IMR-90 (cell line): ENCODE measurements around the gene STAG1. TPM values are rescaled to one million over a fixed set of nuclear protein-coding genes. Genes with fewer than 3 reads are reported as not detected.
A peak's percentile ranks its signal among the peaks of the same experiment; 100 is the strongest.

Experiments used
- ATAC-seq: fragments of 200-7000 bp; cut with Tn5 transposase; 2 replicates; pipeline ENCODE4 v1.9.1; 2020; ENCODE audit warnings: low read depth, mild to moderate bottlenecking, moderate library complexity
- BruUV-seq: library from RNA; stranded (reverse); fragments of 400-500 nt; replicated peaks from 2 replicates; lab custom pipeline; 2021; lab: Mats Ljungman, UMichigan
- CTCF ChIA-PET: fragments of 300-600 bp; formaldehyde crosslinking; extraction: SDS; loops from one replicate; lab custom pipeline; 2021; ENCODE audit warnings: antibody characterized with exemption; lab: Yijun Ruan, JAX
- POLR2A ChIA-PET: fragments of 300-600 bp; sonication (Branson Sonifier 250); formaldehyde crosslinking; loops from one replicate; lab custom pipeline; 2022; ENCODE audit warnings: antibody characterized with exemption; ENCODE audit not compliant: unreplicated experiment; lab: Charles Lee
- DNase-seq: peaks from one replicate; pipeline ENCODE4 v3.0.0; 2013
- H2AFZ ChIP-seq: replicated peaks from 2 replicates; pipeline ENCODE3; 2013; ENCODE audit warnings: low read length, mild to moderate bottlenecking; ENCODE audit not compliant: poor library complexity
- H2AK5ac ChIP-seq: 2 replicates; pipeline ENCODE4 v1.6.1; 2013; ENCODE audit warnings: low read depth, low read length, inconsistent platforms
- H2AK9ac ChIP-seq: replicated peaks from 2 replicates; pipeline ENCODE3; 2013; ENCODE audit warnings: mild to moderate bottlenecking, low read depth, low read length, moderate library complexity; ENCODE audit not compliant: poor library complexity
- H2BK120ac ChIP-seq: 2 replicates; pipeline ENCODE4 v1.6.1; 2013; ENCODE audit warnings: low read depth, low read length, inconsistent platforms
- H2BK15ac ChIP-seq: 3 replicates; pipeline ENCODE4 v1.6.1; 2013; ENCODE audit warnings: low read depth, low read length, inconsistent platforms
- H2BK20ac ChIP-seq: 2 replicates; pipeline ENCODE4 v1.6.1; 2013; ENCODE audit warnings: low read depth, mild to moderate bottlenecking, inconsistent platforms, low read length, moderate library complexity
- H2BK5ac ChIP-seq: 2 replicates; pipeline ENCODE4 v1.6.1; 2013; ENCODE audit warnings: mild to moderate bottlenecking, low read depth, low read length, inconsistent platforms; ENCODE audit not compliant: poor library complexity, severe bottlenecking
- H3K14ac ChIP-seq: replicated peaks from 2 replicates; pipeline ENCODE4 v1.6.1; 2013; ENCODE audit warnings: low read depth, low read length, inconsistent platforms
- H3K18ac ChIP-seq: 2 replicates; pipeline ENCODE4 v1.6.1; 2013; ENCODE audit warnings: low read depth, low read length, control low read depth
- H3K23ac ChIP-seq: 2 replicates; pipeline ENCODE4 v1.6.1; 2013; ENCODE audit warnings: low read depth, low read length, inconsistent platforms
- H3K27ac ChIP-seq: 2 replicates; pipeline ENCODE4 v1.5.1; 2013; ENCODE audit warnings: mild to moderate bottlenecking, control low read depth, low read length; ENCODE audit not compliant: insufficient read depth
- H3K27me3 ChIP-seq: 2 replicates; pipeline ENCODE4 v1.6.1; 2013; ENCODE audit warnings: low read length; ENCODE audit not compliant: control insufficient read depth, insufficient read depth
- H3K36me3 ChIP-seq: 2 replicates; pipeline ENCODE4 v1.6.1; 2013; ENCODE audit warnings: low read length, mixed read lengths; ENCODE audit not compliant: control insufficient read depth, insufficient read depth
- H3K4ac ChIP-seq: 2 replicates; pipeline ENCODE4 v1.6.1; 2013; ENCODE audit warnings: low read depth, low read length, inconsistent platforms
- H3K4me1 ChIP-seq: 2 replicates; pipeline ENCODE4 v1.6.1; 2013; ENCODE audit warnings: low read length, mixed read lengths; ENCODE audit not compliant: control insufficient read depth, insufficient read depth
- H3K4me2 ChIP-seq: 2 replicates; pipeline ENCODE4 v1.6.1; 2013; ENCODE audit warnings: low read depth, mild to moderate bottlenecking, control low read depth, low read length, moderate library complexity
- H3K4me3 ChIP-seq: 2 replicates; pipeline ENCODE4 v1.5.1; 2013; ENCODE audit warnings: low read depth, mild to moderate bottlenecking, control low read depth, low read length, moderate library complexity; ENCODE audit not compliant: insufficient read depth
- H3K56ac ChIP-seq: 2 replicates; pipeline ENCODE4 v1.6.1; 2013; ENCODE audit warnings: low read length, inconsistent platforms; ENCODE audit not compliant: insufficient read depth; ENCODE audit errors: extremely low read depth
- H3K79me1 ChIP-seq, 2 experiments: 2 replicates each; pipeline ENCODE4 v1.6.1; 2013; ENCODE audit warnings: low read length in 2 of 2, inconsistent platforms in 1 of 2, low read depth in 1 of 2
- H3K9ac ChIP-seq: 2 replicates; pipeline ENCODE4 v1.6.1; 2013; ENCODE audit warnings: low read depth, low read length, control low read depth
- H3K9me1 ChIP-seq: 2 replicates; pipeline ENCODE4 v1.6.1; 2013; ENCODE audit warnings: low read length, inconsistent platforms; ENCODE audit not compliant: insufficient read depth
- H3K9me3 ChIP-seq: 2 replicates; pipeline ENCODE4 v1.6.1; 2013; ENCODE audit warnings: low read length; ENCODE audit not compliant: control insufficient read depth, insufficient read depth
- H4K20me1 ChIP-seq: 2 replicates; pipeline ENCODE4 v1.6.1; 2013; ENCODE audit warnings: low read length, inconsistent platforms; ENCODE audit not compliant: insufficient read depth
- H4K5ac ChIP-seq: 2 replicates; pipeline ENCODE4 v1.6.1; 2013; ENCODE audit warnings: mild to moderate bottlenecking, low read depth, low read length, control low read depth
- H4K8ac ChIP-seq, 2 experiments: 2 replicates each; pipeline ENCODE4 v1.6.1; 2013; ENCODE audit warnings: low read depth in 2 of 2, low read length in 2 of 2, control low read depth in 1 of 2, inconsistent platforms in 1 of 2
- H4K91ac ChIP-seq: 2 replicates; pipeline ENCODE4 v1.6.1; 2013; ENCODE audit warnings: low read depth, low read length, inconsistent platforms; ENCODE audit not compliant: insufficient read depth
- BHLHE40 ChIP-seq: fragments of 150-350 bp; IDR thresholded peaks from 2 replicates; pipeline ENCODE4 v1.6.1; 2016; ENCODE audit warnings: mild to moderate bottlenecking, low read depth, low read length
- CEBPB ChIP-seq: IDR thresholded peaks from 2 replicates; pipeline ENCODE4 v1.6.1; 2012; ENCODE audit warnings: low read depth, low read length, improper control_type of control experiment
- CHD1 ChIP-seq: IDR thresholded peaks from 2 replicates; pipeline ENCODE4 v1.6.1; 2012; ENCODE audit warnings: low read depth, low read length, improper control_type of control experiment
- ELK1 ChIP-seq: fragments of 150-350 bp; IDR thresholded peaks from 2 replicates; pipeline ENCODE4 v1.6.1; 2016; ENCODE audit warnings: low read depth, mild to moderate bottlenecking, low read length, moderate library complexity, borderline replicate concordance
- FOS ChIP-seq: fragments of 150-350 bp; IDR thresholded peaks from 2 replicates; pipeline ENCODE4 v1.6.1; 2016; ENCODE audit warnings: low read depth, low read length
- MAFK ChIP-seq: IDR thresholded peaks from 2 replicates; pipeline ENCODE4 v1.6.1; 2012; ENCODE audit warnings: low read depth, low read length, improper control_type of control experiment
- MAZ ChIP-seq: IDR thresholded peaks from 2 replicates; pipeline ENCODE4 v1.6.1; 2012; ENCODE audit warnings: low read depth, mild to moderate bottlenecking, low read length, improper control_type of control experiment, moderate library complexity, borderline replicate concordance
- MXI1 ChIP-seq: IDR thresholded peaks from 2 replicates; pipeline ENCODE4 v1.6.1; 2012; ENCODE audit warnings: low read depth, mild to moderate bottlenecking, low read length, moderate library complexity, borderline replicate concordance
- NFE2L2 ChIP-seq: fragments of 150-350 bp; IDR thresholded peaks from 2 replicates; pipeline ENCODE4 v1.6.1; 2016; ENCODE audit warnings: low read depth, mild to moderate bottlenecking, low read length
- POLR2A ChIP-seq: IDR thresholded peaks from 2 replicates; pipeline ENCODE4 v1.6.1; 2012; ENCODE audit warnings: mild to moderate bottlenecking, low read depth, low read length
- RAD21 ChIP-seq: IDR thresholded peaks from 2 replicates; pipeline ENCODE4 v1.6.1; 2012; ENCODE audit warnings: low read length, improper control_type of control experiment
- RCOR1 ChIP-seq: IDR thresholded peaks from 2 replicates; pipeline ENCODE4 v1.6.1; 2012; ENCODE audit warnings: mild to moderate bottlenecking, low read length, improper control_type of control experiment; ENCODE audit not compliant: insufficient replicate concordance
- RFX5 ChIP-seq: IDR thresholded peaks from 2 replicates; pipeline ENCODE4 v1.8.0; 2012; ENCODE audit warnings: low read depth, mild to moderate bottlenecking, low read length, moderate library complexity
- SMC3 ChIP-seq: fragments of 150-350 bp; IDR thresholded peaks from 2 replicates; pipeline ENCODE4 v1.6.1; 2016; ENCODE audit warnings: low read depth, mild to moderate bottlenecking, antibody characterized with exemption, low read length, moderate library complexity
- WGBS, 2 experiments: methylation state at CpG; one replicate each; pipeline versions ENCODE4 v1.1.5 to v1.1.7; 2013; ENCODE audit warnings: missing lambda C conversion rate in 2 of 2; ENCODE audit not compliant: insufficient read length in 1 of 2; ENCODE audit errors: extremely low coverage in 2 of 2; 5-methylcytosine and 5-hydroxymethylcytosine counted together
- dilution Hi-C: fragments of 300-500 bp; cut with HindIII; formaldehyde crosslinking; loops from one replicate; pipeline ENCODE4 v1.14.3; 2018; ENCODE audit warnings: low sequenced_read_pairs; ENCODE audit not compliant: unreplicated experiment
- in situ Hi-C: fragments of 300-500 bp; cut with MboI; formaldehyde crosslinking; loops from 3 replicates; pipeline ENCODE4 v1.14.3; 2019; ENCODE audit warnings: low sequenced_read_pairs, inconsistent platforms, mixed read lengths
- intact Hi-C: fragments of 100-400 bp; cut with micrococcal nuclease; formaldehyde crosslinking; loops from 2 replicates; pipeline ENCODE4 v1.10.0; 2022
- polyA plus RNA-seq, 3 experiments: library from polyadenylated mRNA; depleted of rRNA; stranded (reverse); fragments of >200 nt; gene quantifications; 2 replicates each; pipeline ENCODE4 v1.2.3, GENCODE V29; 2012; ENCODE audit warnings: low replicate concordance in 1 of 3
- total RNA-seq: library from RNA; depleted of rRNA; stranded (reverse); fragments of >200 nt; gene quantifications from 2 replicates; pipeline ENCODE4 v1.2.3, GENCODE V29; 2012
- TF ChIP-seq, protein P1 (sequence below): fragments of 150-350 bp; IDR thresholded peaks from 2 replicates; pipeline ENCODE4 v1.6.1; 2017; ENCODE audit warnings: mild to moderate bottlenecking, antibody characterized with exemption, low read length, low read depth

The STAG1 gene
- total and polyA plus RNA-seq, 2 of the 4 experiments (the other 2 are of a cell fraction) = 9.6 to 32.3 TPM

DNA sequence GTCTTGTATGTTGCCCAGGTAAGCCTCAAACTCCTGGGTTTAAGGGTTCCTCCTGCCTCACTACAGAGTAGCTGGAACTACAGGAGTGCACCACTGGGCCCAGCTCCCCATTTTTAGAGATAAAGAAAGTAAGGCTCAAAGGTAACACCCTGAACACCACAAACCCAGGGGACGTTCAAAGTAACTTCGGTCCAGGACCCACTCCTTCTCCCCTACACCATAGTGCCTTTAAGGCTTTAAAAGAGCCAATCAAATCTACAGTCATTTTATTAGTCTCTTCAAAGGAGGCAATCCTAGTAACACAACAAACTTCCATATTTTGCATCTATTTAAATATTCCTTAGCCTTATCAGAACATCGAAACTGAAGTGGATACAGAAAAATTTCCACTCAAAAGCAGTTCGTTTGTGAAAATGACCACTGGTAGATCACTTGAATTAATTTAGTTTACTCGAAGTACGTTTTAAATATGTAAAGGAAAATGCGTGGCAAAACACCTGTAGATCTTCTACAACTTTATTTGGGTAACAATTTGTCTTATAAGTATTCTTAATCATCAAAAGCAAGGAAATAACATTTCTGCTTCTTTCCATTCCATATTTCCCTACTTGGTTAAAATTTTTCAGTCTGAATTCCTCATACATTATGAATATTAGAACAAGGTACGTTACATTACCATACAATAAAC is 1.8 kb downstream of the STAG1 start:
- H2BK15ac ChIP-seq = peak overlapping the region; percentile 92
- CTCF ChIA-PET = no interaction called here
- H3K4ac ChIP-seq = peak overlapping the region; percentile 94
- H2BK20ac ChIP-seq = peak overlapping the region; percentile 98
- H3K9me3 ChIP-seq = no peaks in the 10 kb centered on the region
- BruUV-seq = TSS peak; percentile 41
- peak overlapping the region; percentile 99 for H3K27ac ChIP-seq
- peak overlapping the region; percentile 98 for H3K9ac ChIP-seq
- peak overlapping the region; percentile 82; the same call in 1 of the 2 replicates for H2AK5ac ChIP-seq
- peak overlapping the region; percentile 99 for H3K14ac ChIP-seq
- peak overlapping the region; percentile 100 for H4K5ac ChIP-seq
- intact Hi-C loops (loop anchor here (2.0 to 10.0 kb wide), 2 partner anchors 286 to 1194 kb away; no protein-coding TSS in a partner anchor), in situ Hi-C loops (loop anchor here (10.0 kb wide), 2 partner anchors 446 to 676 kb away; no protein-coding TSS in a partner anchor), dilution Hi-C loops (no loop called here)
- H3K4me2 ChIP-seq = peak overlapping the region; percentile 99
- no peaks in the 10 kb centered on the region for H3K27me3 ChIP-seq
- peak overlapping the region; percentile 97 for H4K91ac ChIP-seq
- peak overlapping the region; percentile 77 for H3K4me3 ChIP-seq
- H2AFZ ChIP-seq = peak overlapping the region; percentile 38
- peak overlapping the region; percentile 96 for H3K23ac ChIP-seq
- peaks cover 10 to 40% of the 10 kb centered on the region in 2 experiments; a peak in 3 of 4 replicates for H3K79me1 ChIP-seq
- H3K9me1 ChIP-seq = peaks cover 12% of the 10 kb centered on the region
- 0 out of 2 replicates have a peak, but pooled peaks cover 2% of the 10 kb centered on the region for H3K36me3 ChIP-seq
- POLR2A ChIA-PET = interaction anchor here (0.5 kb wide), 1 partner anchor 21 kb away, joined by 3 read pairs; no protein-coding TSS in a partner anchor
- peak overlapping the region; percentile 74 to 93 for H4K8ac ChIP-seq
- H2BK5ac ChIP-seq = peak overlapping the region; percentile 94
- peak overlapping the region; percentile 100 for H3K18ac ChIP-seq
- DNase-seq = no peak
- H2AK9ac ChIP-seq = peak overlapping the region; percentile 10
- H4K20me1 ChIP-seq = no peaks in the 10 kb centered on the region
- WGBS, 2 experiments = no CpG with 5 or more reads among the region's 8 CpGs
- no peak for ATAC-seq
- H3K56ac ChIP-seq = peak overlapping the region; percentile 93
- peak overlapping the region; percentile 99 for H2BK120ac ChIP-seq
- peaks cover 3% of the 10 kb centered on the region for H3K4me1 ChIP-seq
- TF ChIP-seq CEBPB (no peak), BHLHE40 (no peak), MAFK (no peak), RAD21 (no peak), POLR2A (no peak), CHD1 (no peak), RCOR1 (no peak), FOS (no peak), MAZ (no peak), ELK1 (no peak), MXI1 (no peak), NFE2L2 (no peak), RFX5 (no peak), SMC3 (no peak)
- TF ChIP-seq, protein P1, sequence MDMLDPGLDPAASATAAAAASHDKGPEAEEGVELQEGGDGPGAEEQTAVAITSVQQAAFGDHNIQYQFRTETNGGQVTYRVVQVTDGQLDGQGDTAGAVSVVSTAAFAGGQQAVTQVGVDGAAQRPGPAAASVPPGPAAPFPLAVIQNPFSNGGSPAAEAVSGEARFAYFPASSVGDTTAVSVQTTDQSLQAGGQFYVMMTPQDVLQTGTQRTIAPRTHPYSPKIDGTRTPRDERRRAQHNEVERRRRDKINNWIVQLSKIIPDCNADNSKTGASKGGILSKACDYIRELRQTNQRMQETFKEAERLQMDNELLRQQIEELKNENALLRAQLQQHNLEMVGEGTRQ = no peak
